H1 (cell line): ENCODE measurements around the gene GULP1. TPM values are rescaled to one million over a fixed set of nuclear protein-coding genes. Genes with fewer than 3 reads are reported as not detected.

Experiments used
- CEBPB ChIP-seq: IDR thresholded peaks from 2 replicates; pipeline ENCODE4 v1.6.1; 2012; ENCODE audit warnings: low read depth, low read length
- EZH2 ChIP-seq: fragments of 200-600 bp; sonication (generic); IDR thresholded peaks from 2 replicates; pipeline ENCODE4 v1.7.1; 2012; ENCODE audit warnings: low read depth, mild to moderate bottlenecking, moderate library complexity, low read length, inconsistent platforms; ENCODE audit not compliant: severe bottlenecking
- GTF2F1 ChIP-seq: IDR thresholded peaks from 2 replicates; pipeline ENCODE4 v1.6.1; 2012; ENCODE audit warnings: low read depth, low read length, improper control_type of control experiment, borderline replicate concordance
- polyA plus RNA-seq, 7 experiments: library from polyadenylated mRNA; depleted of rRNA in 3 of 7; stranded (reverse) in 5 of 7; unstranded in 2 of 7; fragments of >200 nt in 5 of 7; fragments of 200-250 nt in 2 of 7; gene quantifications; 1 replicate in 5 of 7; 2 replicates in 1 of 7; 4 replicates in 1 of 7; pipeline versions ENCODE4 v1.2.1 to v1.2.3, GENCODE V29; 2011 to 2013; ENCODE audit warnings: missing spikeins in 2 of 7, mixed read lengths in 2 of 7
- total RNA-seq: library from RNA; stranded (reverse); fragmentation: NEBNext Ultra II Directional; extraction: Animal tissue kit (Norgen Biotek cat#: 25700); gene quantifications from 2 replicates; pipeline ENCODE4 v1.2.1, GENCODE V29; 2021

GULP1 gene
- total and polyA plus RNA-seq, 2 of the 8 experiments (the other 6 are each of a cell fraction or from before 2014, with no cell fraction given) = 69.7 to 139 TPM

DNA sequence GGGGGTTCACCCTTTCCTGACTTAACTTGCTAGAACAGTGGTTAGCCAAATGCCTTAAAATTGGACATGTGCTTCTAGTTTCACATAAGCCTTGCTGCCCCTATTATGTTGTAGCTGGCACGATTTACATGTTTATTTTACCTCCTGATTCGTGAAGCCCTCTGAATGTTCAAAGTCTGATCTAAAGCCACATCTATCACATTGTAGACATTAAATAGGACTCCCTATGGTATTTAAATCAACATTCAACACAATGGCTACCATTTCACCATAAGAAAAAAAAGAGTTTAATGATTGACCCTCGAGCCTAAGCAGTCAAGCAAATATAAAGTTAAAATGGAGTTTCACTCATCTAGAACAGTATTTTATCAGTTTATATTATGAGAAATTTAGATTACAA, 151.5 kb downstream of the GULP1 start (continued):
- TF ChIP-seq CEBPB (no peak), EZH2 (no peak), GTF2F1 (no peak)
